Activated naive CD4-positive, alpha-beta T cell treated with Interleukin-2 at 50 U/mL for 16 hours (primary cell): Measurements from ENCODE around the gene UCHL3.
A peak's percentile ranks its signal among the peaks of the same experiment; 100 is the strongest.

Source experiments
- DNase-seq: peaks from one replicate; pipeline ENCODE4 v3.0.0-alpha.2; 2020

The UCHL3 gene

GRCh38 chr13:75550159-75550567 is 572 bp downstream of the UCHL3 start:
- peak; percentile 31 for DNase-seq

GRCh38 chr13:75554464-75554863 is 4.9 kb downstream of the UCHL3 start:
- DNase-seq = no peak

DNA sequence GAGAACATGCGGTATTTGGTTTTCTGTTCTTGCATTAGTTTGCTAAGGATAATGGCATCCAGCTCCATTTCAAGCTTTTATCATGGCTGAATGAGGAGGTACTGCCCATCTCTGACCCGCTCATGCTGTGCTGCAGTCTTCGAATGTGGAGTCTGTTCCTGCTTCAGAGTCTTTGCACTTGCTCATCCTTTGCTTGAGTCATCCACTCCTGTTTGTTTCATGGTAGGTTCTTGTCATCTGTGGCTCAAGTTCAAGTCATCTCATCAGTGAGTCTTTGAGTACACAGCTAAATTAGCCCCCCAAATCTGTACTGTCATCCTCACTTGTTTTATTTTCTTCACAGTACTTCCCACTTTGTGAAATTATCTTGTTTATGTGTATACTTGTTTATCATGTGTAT is 5.4 kb downstream of the UCHL3 start:
- no peak for DNase-seq

DNA sequence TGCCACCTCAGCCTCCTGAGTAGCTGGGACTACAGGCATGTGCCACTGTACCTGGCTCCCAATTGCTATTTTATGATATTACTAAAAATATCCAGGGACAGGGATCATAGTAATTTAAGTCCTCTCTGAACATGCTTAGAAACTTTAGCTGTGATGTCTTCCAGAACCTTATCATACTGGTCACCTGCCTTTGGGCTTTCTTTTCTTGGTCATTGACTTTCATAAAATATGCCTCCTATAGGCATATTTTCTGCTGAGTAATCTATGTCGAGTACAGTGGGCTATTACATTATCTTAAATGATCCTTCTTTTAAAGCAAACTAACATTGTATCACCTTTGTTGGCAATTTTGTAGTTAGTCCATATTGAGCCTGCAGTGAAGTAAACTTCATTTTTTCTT is 6.2 kb downstream of the UCHL3 start:
- DNase-seq = no peak

DNA sequence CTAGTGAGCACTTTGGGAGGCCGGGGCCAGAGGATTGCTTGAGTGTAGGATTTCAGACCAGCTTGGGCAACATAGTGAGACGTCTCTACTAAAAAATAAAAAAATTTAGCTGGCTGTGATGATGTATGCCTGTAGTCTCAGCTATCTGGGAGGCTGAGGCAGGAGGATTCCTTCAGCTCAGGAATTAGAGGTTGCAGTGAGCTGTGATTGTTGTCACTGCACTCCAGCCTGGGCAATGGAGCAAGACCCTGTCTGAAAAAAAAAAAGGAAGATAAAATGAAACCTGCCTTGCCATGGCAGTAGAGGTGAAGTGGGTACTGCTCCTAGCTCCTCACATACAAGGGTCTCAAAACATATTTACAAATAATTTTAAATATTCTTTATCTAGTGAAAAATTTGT is 7.4 kb downstream of the UCHL3 start:
- no peak for DNase-seq

- no peak for DNase-seq
Measured at GRCh38 chr13:75558145-75558840, 8.7 kb downstream of the UCHL3 start.

DNA sequence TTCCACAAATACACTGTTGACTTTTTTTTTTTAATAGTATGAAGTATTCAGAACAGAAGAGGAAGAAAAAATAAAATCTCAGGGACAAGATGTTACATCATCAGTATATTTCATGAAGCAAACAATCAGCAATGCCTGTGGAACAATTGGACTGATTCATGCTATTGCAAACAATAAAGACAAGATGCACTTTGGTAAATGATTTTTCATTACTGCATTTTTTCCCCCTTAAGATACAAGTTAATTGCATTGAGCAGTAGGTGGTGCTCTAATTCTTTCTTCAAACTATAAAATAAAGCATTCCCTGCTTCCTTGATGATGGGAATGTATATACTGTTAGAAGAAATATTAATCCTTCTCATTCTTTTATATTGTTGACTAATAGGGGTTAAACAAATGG is 17.1 kb downstream of the UCHL3 start:
- DNase-seq = no peak

- no peak for DNase-seq
Measured at GRCh38 chr13:75569576-75569975, 20.0 kb downstream of the UCHL3 start.

GRCh38 chr13:75579529-75579928 is 29.9 kb downstream of the UCHL3 start:
- DNase-seq = no peak

- DNase-seq = no peak
Measured at GRCh38 chr13:75581874-75582640, 32.5 kb downstream of the UCHL3 start.

GRCh38 chr13:75583091-75583490 is 33.5 kb downstream of the UCHL3 start:
- no peak for DNase-seq

GRCh38 chr13:75585153-75585552 is 35.6 kb downstream of the UCHL3 start:
- DNase-seq = no peak

DNA sequence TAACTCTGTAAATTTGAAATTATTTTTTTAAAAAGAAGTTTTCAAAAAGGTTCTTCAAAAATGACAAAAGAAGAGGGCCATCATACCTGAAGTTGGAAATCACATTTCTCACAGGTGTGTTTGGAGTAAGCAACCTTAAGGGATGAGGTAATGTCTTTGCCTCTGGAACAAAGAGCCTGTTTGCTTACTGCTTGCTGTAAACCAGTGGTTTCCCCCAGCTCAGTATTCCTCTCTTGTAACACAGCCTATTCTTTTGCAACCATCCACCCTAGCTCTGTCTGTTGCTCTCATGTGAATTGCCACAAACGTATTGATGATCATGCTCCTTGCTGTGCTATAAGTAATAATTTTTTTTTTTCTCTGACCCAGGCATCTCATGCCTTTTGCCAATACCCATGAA is 38.1 kb downstream of the UCHL3 start:
- no peak for DNase-seq

DNA sequence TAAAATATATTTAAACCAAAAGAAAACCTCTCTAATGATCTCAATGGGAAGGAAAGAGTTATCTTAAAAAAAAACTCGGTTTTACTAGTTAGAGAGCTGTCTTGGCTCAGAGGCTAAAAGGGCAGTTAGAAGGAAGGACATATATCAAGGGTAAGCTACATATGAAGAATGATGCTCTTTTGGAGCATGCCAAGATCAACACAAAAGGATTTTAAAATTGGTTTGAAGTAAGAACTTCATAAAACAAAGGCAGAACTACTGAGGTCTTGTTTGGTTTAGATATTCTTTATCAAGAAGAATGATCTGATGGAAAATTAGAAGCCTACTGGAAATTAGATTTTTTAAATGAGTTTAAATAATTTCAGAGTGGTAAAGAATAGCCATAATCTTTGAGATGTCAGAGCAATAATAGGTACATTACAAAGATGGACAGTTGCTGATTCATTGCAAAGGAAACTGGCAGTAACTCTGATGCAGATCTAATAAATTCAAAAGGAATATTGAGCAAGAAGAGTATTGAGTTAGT is 47.1 kb downstream of the UCHL3 start:
- no peak for DNase-seq

- DNase-seq = no peak
Measured at GRCh38 chr13:75600371-75600770, 50.8 kb downstream of the UCHL3 start.

DNA sequence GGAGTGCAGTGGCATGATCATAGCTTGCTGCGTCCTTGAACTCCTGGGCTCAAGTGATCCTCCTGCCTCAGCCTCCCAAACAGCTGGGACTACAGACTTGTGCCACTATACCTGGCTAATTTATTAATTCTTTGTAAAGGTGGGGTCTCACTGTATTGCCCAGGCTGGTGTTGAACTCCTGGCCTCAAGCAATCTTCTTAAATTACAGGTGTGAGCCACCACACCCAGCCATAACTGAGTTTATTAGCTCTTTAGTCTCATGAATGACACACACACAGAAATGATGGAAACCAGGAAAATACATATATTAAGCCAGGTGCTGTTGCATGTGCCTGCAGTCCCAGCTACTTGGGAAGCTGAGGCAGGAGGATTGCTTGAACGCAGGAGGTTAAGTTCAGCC is 53.4 kb downstream of the UCHL3 start:
- DNase-seq = no peak

DNA sequence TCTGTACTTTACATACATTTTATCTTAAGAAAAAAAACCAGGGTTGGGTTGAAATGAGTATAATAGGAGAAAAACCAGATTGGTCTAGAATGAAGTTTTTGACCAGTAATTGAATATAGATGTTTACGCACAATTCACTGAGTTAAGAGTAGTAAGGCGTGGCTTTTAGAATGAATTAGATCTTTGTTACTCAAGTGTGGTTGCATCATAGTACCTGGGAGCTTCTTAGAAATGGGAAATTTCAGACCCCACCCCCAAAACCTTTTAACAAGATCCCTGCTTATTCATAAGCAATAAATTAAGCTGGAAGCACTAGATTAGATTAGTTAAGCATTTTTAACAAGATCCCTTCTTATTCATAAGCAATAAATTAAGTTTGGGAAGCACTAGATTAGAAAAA is 57.9 kb downstream of the UCHL3 start:
- no peak for DNase-seq

DNA sequence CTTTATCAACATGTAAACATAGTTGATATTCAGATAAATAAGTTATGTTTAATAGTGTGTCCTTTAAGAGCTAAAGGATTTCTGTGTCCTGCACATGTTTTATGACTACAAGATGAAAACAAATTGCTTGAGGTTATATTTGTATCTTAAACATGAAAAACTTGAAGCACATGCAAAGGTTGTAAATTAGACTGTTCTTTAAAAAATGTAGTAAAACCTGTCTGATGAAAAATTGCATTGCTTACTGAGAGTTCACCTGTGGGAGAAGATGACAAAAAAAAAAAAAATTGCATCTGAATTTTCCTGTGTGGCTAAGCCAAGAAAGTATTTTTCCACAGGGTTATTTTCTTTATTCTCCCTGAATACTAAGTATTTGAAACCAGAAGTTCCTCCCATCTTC is 60.9 kb downstream of the UCHL3 start:
- DNase-seq = no peak

DNA sequence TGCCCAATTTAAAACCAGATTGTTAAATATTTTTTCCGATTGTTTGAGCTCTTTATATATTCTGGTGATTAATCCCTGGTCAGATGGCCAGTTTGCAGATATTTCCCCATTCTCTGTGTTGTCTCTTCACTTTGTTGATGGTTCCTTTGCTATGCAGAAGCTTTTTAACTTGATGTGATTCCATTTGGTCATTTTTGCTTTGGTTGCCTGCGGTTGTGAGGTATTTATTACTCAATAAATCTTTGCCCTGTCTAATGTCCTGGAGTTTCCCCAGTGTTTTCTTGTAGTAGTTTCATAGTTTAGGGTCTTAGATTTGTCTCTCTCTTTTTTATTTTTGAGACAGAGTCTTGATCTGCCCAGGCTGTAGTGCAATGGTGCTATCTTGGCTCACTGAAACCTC is 62.8 kb downstream of the UCHL3 start:
- no peak for DNase-seq

GRCh38 chr13:75617230-75617629 is 67.6 kb downstream of the UCHL3 start:
- no peak for DNase-seq

DNA sequence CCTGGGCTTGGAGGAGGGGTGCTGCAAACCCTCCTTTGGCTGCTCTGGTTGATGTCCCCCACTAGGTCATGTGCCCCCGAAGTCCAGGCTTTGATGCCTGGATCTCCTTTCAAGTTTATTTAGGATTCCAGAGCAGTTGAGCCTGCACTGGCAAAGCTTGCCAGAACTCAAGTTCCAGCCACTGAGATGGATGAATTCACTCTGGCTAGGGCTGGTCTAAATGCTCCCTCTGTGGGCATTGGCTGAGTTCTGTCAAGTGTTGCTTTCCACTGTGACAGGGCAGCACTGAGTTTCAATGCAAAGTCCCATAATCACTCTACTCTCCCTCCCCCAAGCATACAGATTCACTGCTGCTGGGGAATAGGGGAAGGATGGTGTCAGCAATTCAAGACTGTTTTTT is 68.7 kb downstream of the UCHL3 start:
- DNase-seq = no peak

DNA sequence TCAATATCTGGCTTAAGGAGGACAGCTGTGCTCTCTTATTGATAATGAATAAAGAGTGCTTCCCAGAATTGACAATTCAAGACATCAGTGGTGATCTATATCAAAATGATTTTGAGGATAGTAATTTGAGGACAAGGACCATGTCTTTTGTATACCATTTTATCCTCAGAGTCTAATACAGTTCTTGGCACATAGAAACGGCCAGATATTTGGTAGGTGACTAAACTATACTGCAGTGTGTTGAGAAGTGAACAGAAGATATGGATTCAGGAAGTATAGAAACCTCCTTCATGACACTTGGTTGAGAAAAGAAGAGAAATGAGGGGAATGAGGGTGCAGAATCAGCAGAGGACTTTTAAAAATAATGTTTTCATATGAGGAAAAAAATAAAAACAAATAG is 70.4 kb downstream of the UCHL3 start:
- no peak for DNase-seq

GRCh38 chr13:75621147-75621546 is 71.6 kb downstream of the UCHL3 start:
- no peak for DNase-seq

GRCh38 chr13:75628801-75629200 is 79.2 kb downstream of the UCHL3 start:
- no peak for DNase-seq

DNA sequence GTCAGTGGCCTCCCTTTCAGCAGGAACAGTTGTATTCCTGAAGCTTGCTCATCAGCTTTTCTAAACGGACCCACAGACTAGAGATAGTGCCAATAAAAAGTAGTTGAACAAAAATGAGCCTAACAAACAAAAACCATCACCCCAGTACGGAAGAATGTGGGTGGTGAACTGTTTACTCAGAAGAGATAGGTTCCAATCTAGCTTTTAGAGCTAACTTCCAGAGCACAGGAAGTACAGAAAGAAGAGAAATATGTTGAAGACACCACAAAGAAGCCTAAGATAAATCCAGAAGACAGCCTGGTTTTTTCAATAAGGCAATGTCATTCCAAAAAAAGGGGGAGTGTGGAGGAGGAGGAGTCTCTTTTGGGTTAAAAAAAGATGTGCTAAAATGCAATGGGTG is 83.7 kb downstream of the UCHL3 start:
- DNase-seq = no peak
